Femur (tissue), 1 donor: ENCODE measurements around the gene ATP6V1G3.
"Not testable (repeated sequence)": the region's sequence is repeated elsewhere in the genome, so short reads cannot be mapped to it uniquely, and the experiment has no call there.

Source experiments
- DNase-seq: peaks from one replicate; pipeline ENCODE4 v3.0.0-alpha.2; 2017

The ATP6V1G3 gene

DNA sequence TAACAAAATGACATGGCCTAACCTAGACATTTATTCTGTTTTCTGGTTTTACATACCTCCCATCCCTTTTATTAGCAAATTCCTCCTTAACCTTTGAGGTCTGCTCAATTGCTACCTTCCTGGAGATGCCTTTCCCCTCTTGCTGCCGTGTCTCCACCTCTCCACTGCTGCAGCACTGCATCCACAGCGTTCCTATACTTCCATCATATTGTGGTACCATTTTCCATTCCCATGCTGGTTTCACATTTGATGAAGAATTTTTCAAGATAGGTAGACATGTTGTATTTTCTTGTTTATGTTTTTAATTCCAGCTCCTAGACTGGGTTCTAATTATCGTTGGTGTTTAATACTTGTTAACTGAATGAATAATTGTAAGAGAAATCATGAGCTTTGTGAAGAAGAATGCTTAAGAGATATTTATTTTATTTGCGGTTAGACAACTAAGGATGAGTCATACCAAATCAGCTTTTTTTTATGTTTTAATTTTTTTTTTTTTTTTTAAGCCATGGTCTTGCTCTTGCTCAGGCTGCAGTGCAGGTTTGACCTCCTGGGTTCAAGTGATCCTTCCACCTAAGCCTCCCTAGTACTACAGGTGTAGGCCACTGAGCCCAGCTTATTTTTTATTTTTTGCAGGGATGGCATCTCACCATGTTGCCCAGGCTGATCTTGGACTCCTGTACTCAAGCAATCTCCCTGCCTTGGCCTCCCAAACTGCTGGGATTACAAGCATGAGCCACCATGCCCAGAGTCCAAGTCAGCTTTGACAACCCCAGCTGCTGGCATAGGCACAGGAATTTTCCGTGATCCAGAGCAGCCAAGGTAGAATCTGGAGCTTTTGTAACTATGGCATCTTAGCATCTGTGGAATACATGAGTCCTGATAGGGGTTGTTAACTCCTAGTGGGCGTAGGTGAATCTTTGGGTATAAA lies 44.0 kb downstream of the ATP6V1G3 start:
- no peak for DNase-seq

DNA sequence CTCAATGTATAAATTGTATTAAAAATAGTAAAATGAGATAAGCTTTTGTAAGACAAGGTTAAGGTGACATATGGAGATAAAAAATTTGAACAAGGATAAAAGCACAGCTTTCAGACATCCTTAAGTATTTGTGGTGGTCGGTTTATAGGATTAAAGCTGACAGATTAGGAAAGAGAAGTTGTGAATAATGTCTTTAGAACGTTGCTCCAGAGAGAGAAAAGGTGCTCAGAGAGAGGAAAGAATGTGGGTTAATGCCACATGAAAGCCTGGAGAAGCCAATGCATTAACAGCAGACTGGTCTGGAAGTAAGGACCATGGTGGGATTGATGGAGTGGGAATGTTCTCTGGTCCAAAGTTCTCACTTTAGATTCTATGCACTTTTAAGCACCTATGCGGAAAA lies 44.8 kb downstream of the ATP6V1G3 start:
- DNase-seq, result no peak

DNA sequence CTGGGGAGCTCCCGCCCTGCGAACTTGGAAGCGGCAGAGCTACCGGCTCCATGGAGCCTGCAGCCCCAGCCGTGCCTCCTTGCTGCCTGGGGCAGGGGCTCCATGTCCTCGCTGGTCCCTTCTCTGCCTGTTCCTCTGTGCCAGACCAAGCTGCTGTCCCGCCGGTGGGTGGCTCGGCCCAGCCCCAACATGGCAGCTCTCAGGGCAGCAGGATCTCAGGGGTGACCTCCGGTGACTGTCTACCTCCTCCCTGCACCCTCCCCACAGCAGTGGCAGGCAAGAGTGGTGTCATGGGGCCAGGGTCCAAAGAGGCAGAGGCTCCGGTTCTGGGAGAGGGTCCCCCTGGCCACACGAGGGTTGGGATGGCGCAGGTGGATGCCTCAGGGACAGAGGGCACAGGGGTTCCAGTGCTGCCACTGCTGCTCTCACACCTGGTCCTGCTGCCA lies 45.8 kb downstream of the ATP6V1G3 start:
- DNase-seq, result no peak

DNA sequence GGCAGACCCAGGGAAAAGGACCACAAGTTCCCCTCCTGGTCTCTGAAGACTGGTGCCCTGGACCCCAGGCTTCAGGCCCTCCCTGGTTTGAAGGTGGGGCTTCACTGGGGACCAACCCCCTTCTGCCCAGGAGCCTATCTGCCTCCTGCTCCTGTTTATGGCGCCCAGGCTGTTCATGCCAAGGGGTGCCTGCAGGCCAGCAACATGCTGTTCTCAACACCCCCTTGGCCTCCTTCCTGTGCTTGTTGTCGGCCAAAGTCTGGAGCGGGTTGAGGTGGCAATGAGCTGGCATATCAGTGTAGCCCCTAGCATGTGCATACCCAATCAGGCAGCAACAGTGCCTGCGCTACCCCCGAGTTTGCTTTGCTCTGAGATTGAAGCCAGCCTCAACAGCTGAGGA lies 46.3 kb downstream of the ATP6V1G3 start:
- DNase-seq, result no peak

DNA sequence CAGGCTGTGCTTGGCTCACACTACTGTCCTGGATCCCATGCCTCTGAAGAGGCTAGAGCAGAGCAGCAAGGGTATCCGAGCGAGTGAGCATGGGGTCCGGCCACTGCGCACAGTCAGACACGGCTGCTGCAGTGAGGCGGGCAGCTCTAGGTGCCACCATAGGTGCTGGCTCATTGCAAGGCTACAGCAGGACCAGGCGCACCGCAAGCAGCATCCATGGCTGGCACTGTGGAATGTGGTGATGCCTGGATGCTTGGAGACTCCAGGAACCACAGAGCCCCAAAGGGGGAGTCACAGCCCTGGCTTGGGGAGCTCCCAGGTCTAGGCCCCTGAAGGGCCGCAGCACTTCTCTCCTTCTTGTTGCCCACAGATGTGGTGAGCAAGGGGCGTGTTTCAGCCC lies 47.2 kb downstream of the ATP6V1G3 start:
- DNase-seq, result no peak

DNA sequence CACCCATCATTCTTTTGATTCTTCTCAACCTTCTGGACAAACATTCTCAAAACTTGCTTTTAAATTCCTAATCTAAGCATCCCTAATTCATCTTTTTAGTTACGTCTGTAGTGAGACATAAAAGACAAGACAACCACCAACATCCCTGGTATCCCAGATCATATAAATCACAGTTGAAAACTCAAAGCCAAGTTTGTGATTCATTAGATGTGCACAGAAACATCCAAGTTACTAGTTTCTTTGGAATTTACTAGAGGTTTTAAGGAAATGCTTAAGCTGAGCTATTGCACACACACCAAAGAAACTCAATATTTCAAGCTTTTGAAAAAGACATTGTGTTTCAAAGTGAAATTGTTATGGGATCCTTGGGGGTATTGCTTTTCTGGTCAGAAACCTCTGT lies 47.6 kb downstream of the ATP6V1G3 start:
- no peak for DNase-seq

DNA sequence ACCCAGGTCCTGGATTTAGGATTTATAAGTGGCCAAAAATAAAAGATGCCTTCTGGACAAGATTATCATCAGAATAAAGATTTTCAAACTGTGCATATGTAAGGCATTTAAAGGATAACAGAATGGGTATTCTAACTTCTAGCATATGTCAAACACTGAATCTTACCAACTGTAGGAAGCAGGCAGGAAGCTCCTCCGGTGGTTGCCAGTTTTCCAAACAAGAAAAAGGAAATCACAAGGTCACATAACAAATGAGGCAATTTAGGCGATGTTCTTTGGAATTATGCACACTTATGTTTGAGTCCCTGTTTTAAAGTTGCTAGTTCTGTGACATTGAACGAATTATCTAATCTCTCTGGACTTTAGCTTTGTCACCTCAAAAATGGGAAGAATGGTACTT lies 48.9 kb downstream of the ATP6V1G3 start:
- no peak for DNase-seq

DNA sequence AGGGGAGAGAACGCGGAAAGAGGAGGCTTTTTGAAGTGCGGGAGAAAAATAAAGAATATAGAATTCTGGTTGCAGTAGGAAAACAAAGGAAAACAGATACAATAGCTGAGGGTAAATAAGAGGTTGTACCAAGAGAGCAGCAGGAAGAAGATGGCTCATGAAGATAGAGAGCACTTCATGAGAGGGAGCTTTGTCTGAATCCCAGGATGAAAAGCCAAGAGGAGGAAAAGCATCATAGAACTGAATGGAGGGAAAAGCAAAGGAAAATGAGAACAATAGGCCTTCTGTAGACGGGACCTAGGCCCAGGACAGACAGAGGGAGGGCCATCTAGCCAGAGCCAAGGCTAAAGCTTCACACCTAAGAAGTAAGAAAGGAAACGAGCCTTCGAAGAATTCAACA lies 49.5 kb downstream of the ATP6V1G3 start:
- no peak for DNase-seq

DNA sequence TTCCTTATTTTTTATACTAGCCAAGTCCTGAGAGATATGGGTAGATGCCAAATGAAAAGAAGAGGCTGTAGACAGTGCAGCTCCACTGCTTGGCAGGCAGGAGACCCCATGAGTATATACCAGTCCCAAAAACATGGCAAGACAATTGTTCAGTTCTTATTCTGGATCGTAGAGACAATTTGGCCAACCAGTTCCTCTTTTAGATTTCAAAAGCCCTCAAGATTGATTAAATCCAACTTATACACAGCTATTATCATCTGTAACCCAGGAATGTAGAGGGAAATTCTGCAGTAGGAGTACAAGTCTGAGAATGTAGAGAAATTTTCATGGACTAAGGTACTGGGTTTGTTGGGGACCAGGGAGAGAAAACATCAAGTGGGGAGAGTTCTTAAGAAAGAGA lies 50.3 kb downstream of the ATP6V1G3 start:
- DNase-seq, result no peak

DNA sequence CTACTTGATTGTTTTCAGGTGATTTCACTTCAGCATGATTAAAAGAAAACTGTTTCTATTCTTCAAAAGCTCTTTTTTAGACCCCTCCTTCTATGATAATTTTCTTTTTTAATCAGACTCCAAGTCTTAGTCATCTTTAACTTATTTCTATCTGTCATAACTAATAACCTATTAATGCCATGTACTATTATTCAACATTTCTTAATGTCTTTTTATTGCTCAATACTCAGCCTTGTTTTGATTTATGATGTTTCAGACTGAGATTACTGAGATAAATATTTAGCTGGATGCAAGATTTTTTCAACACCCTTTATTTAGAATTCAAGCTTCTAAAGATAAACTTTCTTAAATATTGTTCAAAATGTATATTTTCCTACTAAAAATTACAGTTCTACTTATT lies 53.6 kb downstream of the ATP6V1G3 start:
- no peak for DNase-seq

DNA sequence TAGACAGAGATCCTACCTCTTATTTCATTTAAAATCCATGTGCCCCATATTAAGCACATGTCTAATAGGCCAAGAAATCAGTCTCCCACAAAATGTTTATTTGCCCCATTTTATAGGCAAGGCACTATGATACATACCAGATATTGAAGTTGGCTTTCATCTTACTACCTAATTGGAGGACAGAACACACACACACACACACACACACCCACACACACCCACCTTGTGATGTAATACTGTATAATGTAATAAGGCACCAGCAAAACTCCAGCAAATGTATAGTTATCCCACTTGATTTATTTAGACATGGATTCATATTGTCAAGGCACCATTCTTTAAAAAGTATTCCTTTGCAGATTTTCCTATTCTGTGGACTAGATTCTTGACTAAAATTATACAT lies 56.8 kb downstream of the ATP6V1G3 start:
- DNase-seq, result no peak

DNA sequence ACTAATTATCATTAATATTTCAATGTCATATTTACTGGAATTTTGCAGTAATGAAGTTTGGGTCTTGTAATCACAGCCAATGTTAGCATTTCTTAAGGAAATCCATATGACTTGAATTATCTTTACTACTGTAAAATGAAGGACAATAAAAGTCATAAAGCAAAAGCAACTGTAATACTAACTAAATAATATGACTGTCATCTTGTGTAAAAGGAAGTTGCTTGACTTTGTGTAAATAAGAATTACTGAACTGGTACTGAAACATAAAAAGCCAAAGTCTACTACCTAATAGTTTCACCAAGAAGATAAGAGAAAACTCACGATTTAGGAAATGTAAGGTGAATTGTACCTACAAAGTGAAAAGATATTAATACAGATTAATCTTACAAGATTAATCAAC lies 57.5 kb downstream of the ATP6V1G3 start:
- DNase-seq, result no peak

DNA sequence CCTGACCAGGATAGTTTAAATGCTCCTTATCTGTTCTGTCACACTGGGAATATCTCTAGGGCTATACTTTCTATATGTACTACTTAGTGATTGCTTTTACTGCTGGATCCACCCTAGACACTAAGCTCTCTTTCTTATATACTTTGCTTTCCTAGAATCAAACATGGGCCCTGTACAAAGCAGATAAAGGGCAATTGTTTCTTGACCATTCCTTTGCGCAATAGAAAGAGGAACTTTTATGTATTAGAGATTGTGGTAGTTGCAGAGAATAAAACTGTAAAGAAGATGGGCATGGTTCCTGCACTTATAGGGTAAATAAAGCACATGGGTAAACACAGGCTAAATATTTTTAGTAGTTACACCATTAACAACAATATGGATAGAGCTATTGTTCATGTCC lies 58.8 kb downstream of the ATP6V1G3 start:
- no peak for DNase-seq

DNA sequence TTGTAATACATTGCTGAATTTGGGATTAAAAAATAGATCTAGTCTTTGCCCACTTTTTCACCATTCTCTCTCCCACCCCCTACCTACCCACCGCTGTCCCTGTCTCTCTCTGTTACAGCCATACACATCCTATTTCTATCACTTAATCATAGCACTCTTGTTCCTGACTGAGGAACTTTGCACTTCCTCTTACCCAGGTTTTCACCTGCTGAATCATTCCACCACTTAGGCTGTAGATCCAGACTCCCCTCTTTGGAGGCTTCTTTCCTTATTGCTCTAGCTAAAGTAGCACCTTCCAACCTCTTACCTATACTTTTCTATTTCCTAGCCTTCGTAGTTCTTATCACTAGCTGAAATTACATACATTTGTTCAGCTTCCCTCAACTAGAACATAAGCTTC lies 59.6 kb downstream of the ATP6V1G3 start:
- no peak for DNase-seq

DNA sequence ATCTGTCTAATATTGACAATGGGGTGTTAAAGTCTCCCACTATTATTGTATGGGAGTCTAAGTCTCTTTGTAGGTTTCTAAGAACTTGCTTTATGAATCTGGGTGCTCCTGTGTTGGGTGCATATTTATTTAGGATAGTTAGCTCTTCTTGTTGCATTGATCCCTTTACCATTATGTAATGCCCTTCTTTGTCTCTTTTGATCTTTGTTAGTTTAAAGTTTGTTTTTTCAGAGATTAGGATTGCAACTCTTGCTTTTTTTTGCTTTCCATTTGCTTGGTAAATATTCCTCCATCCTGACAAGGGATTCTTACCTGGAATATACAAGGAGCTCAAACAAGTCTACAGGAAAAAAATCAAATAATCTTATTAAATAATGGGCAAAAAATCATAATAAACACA lies 63.1 kb downstream of the ATP6V1G3 start:
- DNase-seq, result not testable (repeated sequence)
